H4 (cell line): ENCODE results near the gene ADGRL3. TPM values are rescaled to one million over a fixed set of nuclear protein-coding genes. Genes with fewer than 3 reads are reported as not detected.
"Not testable (repeated sequence)": the region's sequence is repeated elsewhere in the genome, so short reads cannot be mapped to it uniquely, and the experiment has no call there.

Source experiments
- DNase-seq: peaks from one replicate; pipeline ENCODE4 v3.0.0-alpha.2; 2015; ENCODE audit warnings: low spot score
- total RNA-seq: library from RNA; depleted of rRNA; stranded (reverse); fragments of >200 nt; shearing (Covaris generic); gene quantifications from 2 replicates; pipeline ENCODE4 v1.2.3, GENCODE V29; 2014

ADGRL3 gene
- total RNA-seq, 1 experiment from 2014 or later: not detected

DNA sequence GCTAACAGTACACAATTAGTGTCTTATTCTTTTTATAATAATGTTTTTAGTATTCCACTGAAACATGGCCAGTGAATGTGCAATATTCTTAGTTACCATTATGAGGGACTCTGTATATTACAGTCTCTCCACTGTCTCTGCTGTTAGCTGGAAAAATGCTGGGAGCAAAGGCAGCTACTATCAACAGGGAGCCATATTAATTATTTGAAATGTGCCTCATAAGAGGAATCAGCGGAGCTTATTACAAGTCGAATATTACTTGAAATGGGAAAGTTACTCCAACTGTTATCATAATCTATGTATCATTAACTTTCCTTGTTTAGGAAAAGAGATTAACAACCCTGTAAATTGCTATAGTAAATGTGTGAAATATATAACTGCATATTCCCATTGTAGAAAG is 612.0 kb downstream of the ADGRL3 start:
- DNase-seq: no peak

DNA sequence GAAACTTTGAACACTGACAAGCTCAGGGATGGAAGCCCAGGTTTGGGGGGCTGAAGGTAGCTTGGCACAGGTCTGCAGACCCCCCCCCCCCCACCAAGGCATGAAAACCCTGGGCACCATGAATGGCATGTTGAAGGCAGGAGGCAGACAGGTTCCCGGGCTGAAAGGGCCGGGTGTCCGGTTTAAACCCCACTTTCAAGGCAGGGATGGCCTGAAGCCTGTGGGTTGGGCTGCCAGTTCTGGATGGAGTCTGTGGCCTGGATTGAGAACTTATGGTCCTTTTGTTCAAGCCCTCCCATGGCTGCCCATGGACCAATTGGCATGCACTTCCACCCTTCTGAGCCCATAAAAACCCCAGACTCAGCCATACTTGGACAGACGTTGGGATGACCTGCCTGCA is 616.9 kb downstream of the ADGRL3 start:
- DNase-seq: no peak

DNA sequence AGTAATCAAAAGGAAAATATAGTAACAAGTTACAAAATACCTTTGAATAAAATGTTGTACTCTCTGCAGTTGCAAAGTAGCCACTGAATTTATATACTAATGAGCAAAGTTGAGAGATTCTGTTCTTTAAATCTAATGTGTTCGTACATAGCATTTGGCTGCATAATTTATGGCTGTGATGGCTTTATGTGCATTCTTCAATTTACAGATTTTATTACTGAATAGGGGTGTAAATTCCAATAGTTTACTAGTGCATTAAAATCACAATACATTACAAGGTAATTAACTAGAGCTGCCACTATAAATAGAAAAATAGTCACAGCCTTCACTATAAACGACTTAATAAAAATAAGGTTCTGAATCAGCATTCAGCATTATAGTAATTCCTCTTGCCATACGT is 620.0 kb downstream of the ADGRL3 start:
- no peak for DNase-seq

DNA sequence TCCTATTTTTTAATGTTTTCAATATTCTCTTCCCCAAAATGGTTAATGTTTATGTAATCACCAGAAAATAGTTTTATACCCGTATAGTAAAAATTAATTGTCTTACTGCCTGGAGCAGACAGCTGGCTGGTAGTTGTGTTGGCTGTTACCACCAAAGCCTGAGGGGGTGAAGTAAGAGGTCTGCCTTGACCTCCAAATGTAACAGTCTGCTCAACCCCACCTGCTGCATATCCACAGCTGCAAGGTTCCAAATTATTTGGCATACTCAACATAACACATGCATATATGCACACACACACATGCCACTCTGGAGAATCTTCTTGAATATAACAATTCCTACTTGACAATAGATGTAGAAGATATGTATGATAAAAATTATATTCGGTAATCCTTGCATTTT is 624.3 kb downstream of the ADGRL3 start:
- no peak for DNase-seq

DNA sequence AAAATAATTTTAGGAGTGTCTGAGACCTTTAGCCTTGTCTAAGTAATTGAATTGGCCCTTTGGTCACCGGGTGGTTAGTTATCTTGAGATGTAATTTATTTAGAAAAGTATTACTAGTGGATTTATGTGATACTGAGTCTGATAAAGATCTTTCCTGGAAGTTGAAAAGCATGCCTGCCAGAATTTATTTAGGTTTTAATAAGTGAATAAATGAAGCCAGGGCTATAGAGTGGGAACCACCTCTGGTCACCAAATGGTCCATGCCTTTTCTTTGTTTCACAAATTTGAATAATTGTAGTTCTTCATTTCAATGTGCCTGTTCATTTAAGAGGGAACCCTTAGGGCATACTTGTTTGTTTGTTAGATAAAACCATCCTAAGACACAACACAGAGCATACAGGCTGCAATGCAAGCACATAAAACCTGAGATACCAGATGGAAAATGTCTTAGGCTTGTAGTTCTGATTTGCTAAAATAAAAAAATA is 627.8 kb downstream of the ADGRL3 start:
- DNase-seq: no peak

DNA sequence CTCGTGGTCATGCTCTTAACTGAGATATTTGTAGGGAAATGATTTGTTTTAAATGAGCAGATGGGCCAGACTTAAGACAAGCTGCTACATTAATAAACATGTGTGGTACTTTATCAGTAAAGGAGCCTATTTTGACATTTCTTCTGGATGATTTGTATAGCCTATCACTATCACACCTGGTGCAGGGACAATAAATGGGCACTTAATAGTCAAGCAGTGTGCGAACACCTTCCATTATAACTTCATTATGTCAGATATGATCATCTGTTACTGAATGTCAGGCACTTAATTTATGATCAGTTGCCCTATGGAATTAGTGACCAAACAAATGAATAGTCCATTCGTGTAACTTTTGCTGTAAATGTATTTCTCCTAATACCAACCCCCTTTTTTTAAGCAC is 628.8 kb downstream of the ADGRL3 start:
- no peak for DNase-seq

DNA sequence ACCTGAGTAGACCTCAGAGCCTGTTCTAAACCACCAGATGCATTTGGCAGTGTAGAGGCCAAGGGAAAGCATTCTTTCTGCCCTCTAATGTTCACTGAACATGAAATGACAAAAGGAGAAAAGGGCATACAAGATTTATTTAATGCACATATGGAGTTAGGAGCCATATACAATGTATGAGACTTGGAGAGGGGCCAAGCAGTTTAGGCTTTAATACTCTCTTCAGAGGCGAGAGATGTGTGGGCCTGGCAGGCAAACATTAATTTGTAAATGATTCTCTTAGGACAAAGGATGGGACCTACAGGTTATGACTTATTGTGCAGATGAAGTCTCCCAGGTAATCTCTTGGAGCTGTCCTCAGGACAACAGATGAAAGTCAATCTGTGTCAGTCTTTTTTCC is 631.9 kb downstream of the ADGRL3 start:
- DNase-seq: no peak

DNA sequence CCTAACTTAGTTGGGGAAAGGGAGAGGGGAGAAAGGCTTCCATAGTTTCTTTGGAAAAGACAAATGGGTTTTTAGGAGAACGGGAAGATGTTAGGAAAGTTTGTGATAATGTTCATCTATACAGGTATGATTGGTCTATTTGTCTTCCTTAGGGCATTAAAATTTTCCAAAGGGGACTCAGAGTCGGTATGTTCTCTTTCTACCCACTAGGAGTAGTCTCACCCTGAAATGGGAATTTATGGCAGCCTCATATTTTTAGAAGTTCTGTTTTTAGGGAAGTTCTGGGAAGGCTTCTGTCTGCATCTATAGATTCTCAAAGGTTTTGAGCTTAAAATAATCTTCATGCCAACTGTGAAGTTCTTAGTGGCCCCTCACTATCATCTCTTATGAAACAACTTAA is 637.3 kb downstream of the ADGRL3 start:
- no peak for DNase-seq

DNA sequence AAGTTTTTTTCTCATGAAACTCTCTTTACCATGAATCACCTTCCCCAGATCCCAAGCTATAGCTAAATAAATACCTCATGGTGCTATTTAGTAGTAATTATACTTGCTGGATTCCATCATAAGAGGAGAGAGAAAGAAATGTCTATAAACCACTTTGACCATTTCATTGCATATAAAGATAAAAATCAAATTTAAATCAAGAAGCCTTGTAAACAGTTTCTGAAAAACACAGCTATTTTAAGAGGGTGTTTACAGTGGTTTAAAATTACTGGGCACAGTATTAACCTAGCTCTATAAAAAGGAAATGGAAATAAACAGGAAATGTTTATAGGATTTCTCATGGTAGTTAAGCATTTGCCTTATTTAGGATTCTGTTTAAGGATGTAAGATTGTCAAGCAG is 637.9 kb downstream of the ADGRL3 start:
- peak; percentile 34 for DNase-seq

DNA sequence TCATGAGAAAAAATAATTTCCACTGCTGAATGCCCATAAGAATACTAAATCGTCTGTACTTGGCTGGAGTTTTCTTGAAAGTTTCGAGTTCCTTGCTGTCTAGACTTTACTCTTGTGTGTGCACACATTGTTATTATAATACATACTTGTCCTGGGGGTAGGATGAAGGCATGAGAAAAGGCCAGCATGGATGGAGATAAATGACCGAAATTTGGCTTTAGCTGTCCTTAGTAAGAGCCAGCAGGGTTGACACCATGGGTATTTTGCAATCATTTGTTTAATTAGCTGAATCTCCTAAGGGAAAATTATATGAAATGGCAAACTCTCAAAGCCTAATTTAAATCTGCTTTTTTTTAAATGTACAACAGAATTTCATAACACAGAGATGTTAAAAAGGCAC is 641.6 kb downstream of the ADGRL3 start:
- no peak for DNase-seq

DNA sequence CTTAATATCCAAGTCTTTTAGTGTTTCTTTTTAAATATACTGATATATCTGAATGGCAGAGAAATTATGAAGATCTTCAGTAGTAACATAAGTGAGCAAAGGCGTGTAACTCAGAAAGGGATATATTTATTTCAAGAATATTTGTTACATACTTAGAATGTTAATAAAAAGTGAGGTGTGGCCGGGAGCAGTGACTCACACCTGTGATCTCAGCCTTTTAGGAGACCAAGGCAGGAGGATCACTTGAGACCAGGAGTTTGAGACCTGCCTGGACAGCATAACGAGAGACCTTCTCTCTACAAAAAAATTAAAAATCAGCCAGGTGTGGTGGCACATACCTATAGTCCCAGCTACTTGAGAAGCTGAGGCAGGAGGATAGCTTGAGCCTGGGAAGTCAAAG is 651.0 kb downstream of the ADGRL3 start:
- no peak for DNase-seq

DNA sequence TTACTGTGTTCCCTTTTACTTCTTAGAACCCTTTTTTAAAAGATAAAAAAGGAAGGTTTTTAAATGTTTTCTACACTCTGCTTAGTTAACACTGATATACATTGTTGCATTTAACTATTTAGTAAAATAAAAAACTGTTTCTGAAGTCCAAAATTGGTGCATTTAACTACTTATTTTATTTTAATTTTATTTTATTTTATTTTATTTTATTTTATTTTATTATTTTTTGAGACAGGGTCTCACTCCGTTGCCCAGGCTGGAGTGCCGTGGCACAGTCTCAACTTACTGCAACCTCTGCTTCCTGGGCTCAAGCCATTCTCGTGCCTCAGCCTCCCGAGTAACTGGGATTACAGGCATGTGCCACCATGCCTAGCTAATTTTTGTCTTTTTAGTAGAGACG is 652.0 kb downstream of the ADGRL3 start:
- not testable (repeated sequence) for DNase-seq

DNA sequence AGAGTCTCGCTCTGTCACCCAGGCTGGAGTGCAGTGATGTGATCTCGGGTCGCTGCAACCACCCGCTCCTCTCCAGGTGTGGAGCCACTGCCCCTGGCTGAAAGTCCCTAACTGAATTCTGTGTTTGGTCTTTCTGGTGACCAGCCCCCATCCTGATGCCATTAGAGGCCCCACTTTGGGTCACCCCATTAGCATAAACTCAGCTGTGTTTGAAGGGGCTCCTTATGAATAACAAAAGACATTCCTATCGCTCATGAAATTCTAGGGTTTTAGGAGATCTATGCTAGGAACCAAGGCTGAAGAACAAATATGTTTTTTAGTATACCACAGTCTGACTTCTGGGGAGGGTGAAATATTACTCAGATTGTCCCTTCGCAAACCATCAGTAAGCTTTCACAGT is 652.9 kb downstream of the ADGRL3 start:
- DNase-seq: no peak

DNA sequence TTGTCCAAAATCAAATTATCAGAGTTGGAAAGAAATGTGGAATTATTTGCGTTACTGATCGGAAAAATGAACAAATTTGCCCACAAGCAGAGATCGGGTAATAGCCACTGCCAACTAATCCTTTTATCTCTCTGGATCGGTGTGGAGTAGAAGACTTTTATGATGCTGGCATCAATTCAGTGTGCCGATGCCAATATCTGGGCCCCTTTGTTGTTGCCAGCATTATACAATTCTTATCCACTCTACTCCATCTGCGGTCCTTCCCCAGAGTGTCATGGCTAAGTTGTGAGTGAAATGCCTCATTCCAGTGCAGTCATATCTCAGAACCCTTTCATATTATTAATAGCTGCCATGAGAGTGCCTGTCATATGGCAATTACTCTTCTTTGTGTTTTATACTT is 660.2 kb downstream of the ADGRL3 start:
- no peak for DNase-seq

DNA sequence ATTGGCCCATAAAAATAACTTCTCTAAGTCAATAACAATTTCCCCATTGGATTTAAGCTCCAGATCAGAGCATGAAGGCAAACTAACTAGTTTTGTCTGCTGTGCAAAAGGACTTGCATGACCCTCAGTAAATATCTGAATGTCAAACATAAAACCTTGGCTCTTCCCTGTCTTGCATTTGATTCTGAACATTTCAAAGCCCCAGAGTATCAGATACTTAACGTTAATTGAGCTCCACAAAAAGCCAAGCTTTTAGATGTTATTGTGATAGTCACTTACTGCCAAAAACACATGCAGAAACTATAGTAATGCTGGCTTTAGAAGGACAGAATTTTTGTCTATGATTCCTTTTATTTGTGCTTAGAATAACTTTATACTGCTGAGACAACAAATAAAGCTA is 664.2 kb downstream of the ADGRL3 start:
- DNase-seq: no peak

DNA sequence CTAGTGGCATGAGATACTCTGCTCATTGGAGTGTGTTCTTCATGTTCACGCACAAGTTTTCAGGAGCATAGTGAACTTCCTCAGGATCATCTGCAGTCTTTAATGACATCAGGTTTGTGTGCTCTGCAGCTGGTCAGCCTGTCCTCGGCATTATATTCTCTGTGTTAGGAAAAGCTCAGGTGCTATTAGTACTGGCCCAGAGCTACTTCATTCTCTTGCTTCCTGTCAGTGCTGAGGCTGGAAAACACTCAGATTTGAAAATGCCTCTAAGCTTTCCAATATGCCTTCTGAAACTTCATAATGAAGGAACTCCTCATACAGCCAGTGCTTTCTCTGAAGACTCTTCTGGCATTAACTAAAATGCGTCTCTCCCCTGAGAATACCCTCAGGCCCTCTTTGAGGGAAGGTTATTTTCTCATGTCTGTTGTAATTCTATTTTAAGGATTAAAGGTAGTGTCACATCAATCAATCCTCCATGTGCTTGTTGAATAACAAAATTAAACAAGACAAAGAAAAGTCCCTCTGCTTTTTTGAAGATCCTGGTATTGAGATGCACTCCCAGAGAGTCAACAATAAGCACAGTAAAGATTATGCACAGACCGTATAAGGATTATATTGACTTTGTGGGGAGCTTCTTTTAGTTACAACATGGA is 666.4 kb downstream of the ADGRL3 start:
- DNase-seq: no peak

DNA sequence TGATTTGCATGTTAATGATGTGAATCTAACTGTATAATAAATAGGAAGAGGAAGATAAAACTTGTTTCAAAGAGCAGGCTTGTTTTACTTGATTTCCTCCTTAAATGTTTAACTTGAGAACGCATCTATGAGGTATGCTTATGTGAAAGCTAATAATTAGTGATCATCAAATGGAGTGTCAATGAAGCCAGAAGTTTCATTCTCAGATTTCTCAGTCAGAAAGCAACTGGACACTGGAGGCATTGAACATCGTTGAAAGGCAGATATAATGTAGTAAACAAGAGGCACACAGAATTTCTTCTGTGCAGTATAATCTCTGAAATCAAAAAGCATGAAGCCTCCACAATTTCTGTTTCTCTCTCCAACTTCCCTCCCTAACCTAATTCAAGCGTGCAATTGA is 672.9 kb downstream of the ADGRL3 start:
- DNase-seq: no peak

DNA sequence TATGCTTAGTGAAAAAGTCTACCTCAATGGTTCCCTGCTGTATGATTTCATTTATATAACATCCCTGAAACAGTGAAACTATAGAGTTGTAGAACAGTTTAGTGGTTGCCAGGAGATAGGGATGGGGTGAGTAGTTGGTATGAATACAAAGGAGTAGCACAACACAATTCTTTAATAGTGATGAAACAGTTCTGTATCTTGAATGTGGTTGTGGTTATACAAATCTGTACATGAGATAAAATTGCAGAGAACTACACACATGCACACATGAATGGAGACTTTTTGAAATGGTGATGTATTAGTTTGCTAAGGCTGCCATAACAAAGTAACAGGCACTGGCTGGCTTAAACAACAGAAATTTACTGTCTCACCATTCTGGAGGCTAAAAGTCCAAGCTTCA is 677.1 kb downstream of the ADGRL3 start:
- DNase-seq: no peak

DNA sequence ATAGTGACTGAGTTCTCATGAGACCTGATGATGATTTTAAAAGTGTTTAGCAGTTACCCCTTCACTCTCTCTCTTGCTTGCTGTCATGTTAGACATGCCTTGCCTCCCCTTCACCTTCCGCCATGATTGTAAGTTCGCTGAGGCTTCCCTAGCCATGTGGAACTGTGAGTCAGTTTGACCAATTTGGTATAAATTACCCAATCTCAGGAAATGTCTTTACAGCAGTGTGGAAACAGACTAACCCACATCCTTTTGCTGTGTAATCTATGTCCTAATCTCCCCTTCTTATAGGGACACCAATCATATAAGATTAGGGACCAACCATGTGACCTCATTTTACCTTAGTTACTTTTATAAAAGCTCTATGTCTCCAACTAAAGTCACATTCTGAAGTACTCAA is 677.8 kb downstream of the ADGRL3 start:
- no peak for DNase-seq

DNA sequence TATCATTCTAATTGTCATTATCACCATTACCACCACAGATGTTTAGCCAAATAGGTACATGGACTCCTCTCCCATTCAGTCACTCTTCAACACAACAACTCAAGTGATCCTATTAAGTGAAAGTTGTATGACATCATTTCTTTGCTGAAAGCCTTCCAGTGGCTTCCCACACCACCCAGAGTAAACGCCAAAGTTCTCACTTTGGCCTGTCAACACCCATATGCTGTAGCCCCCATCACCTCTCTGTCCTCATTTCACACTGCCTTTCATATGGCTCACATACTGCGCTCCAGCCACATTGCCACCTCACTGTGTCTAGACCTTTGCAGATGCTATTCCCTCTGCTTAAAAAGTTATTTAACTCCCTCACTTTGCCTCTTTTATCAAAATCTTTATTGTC is 682.3 kb downstream of the ADGRL3 start:
- DNase-seq: no peak

DNA sequence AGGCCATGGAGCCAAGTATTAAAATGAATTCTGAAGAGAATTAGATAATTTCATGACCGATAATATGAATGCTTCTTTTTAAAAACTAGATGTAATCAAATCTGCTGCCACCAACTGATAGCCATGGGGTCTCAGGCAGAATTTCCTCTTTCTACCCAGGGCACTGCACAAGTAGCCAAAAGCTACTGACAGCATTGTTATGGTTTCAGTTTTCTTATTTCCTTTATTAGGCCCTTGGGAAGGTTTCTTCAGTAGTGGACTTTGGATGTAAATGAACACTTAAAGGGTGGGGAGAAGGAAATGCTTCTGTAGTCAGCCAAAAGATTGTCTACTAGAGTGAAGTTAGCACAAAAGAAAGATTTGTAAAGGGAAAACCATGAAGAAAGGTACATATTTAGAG is 686.0 kb downstream of the ADGRL3 start:
- DNase-seq: no peak

DNA sequence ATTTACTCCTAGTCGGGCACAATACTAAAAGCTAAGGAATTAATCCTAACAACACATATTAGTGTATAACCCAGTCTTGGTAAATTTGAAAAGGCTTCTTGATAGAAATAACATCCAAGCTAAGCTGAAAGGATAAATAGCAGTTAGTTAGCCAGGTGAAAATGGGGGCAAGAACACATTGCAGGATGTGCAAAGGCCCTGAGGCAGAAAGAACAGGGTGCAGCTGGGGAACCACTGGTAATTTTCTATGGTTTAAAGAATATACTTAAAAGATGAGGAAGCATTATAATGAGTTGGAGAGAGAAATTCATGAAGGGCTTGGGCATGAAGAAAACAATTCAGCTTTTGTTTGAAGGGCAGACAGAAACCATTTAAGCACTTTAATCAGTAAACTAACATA is 689.0 kb downstream of the ADGRL3 start:
- DNase-seq: no peak

DNA sequence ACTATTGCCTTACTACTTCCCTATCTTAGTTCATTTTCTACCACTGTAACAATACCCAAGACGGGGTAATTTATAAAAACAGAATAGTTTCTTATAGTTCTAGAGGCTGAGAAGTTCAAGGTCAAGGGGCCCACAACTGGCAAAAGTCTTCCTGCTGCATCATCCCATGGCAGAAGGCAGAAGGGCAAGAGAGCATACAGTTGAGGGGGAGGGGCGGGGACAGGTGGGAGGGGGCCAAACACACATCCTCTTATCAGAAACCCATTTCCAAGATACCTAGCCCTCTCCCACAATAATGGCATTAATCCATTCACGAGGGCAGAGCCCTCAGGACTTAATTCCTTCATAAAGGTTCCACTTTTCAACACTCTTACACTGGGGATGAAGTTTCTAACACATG is 690.2 kb downstream of the ADGRL3 start:
- DNase-seq: no peak

DNA sequence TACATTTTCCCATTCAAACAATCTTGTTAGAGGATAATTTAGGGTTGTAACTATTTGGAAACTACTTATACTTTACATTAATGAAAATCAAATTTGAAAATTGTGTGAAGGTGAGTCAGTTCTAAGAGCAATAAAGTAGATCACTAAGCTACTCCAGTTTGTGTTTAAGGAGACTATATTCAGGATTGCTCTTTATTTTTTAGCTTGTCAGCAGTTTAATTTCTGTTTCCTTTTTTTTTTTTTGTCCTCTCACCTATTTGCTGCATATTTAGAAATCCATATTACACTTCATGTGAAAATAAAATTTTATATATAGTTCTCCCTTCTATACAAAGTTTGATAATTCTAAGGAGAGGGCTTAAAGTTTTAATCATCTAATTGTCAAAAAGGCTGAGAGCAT is 691.8 kb downstream of the ADGRL3 start:
- no peak for DNase-seq
